GM12878 (cell line): Measurements from ENCODE around the gene STX1B. TPM values are rescaled to one million over a fixed set of nuclear protein-coding genes. Genes with fewer than 3 reads are reported as not detected.

Source experiments
- E4F1 ChIP-seq: fragments of 450-650 bp; IDR thresholded peaks from 2 replicates; pipeline ENCODE4 v1.6.1; 2018; ENCODE audit warnings: borderline replicate concordance, mild to moderate bottlenecking; ENCODE audit not compliant: partially characterized antibody
- FOS ChIP-seq: IDR thresholded peaks from 3 replicates; pipeline ENCODE4 v1.6.1; 2011; ENCODE audit warnings: borderline replicate concordance; ENCODE audit not compliant: insufficient read length; ENCODE audit errors: extremely low read depth
- FOXK2 ChIP-seq: fragments of 450-650 bp; IDR thresholded peaks from 2 replicates; pipeline ENCODE4 v1.6.1; 2017; ENCODE audit warnings: mild to moderate bottlenecking, moderate library complexity
- HDGF ChIP-seq: fragments of 450-650 bp; IDR thresholded peaks from 2 replicates; pipeline ENCODE4 v1.6.1; 2016; ENCODE audit warnings: antibody characterized with exemption
- MTA3 ChIP-seq: IDR thresholded peaks from 2 replicates; pipeline ENCODE4 v1.6.1; 2012; ENCODE audit warnings: low read length, inconsistent platforms, borderline replicate concordance
- MXI1 ChIP-seq: fragments of 150-350 bp; IDR thresholded peaks from 2 replicates; pipeline ENCODE4 v1.6.1; 2011; ENCODE audit warnings: low read depth, mild to moderate bottlenecking, inconsistent platforms, low read length, improper control_type of control experiment
- NFXL1 ChIP-seq: fragments of 450-650 bp; IDR thresholded peaks from 2 replicates; pipeline ENCODE4 v1.6.1; 2017; ENCODE audit warnings: antibody characterized with exemption, mild to moderate bottlenecking, borderline replicate concordance
- PBX3 ChIP-seq: IDR thresholded peaks from 2 replicates; pipeline ENCODE4 v1.6.1; 2011; ENCODE audit warnings: mild to moderate bottlenecking, low read depth, low read length, moderate library complexity; ENCODE audit not compliant: insufficient replicate concordance
- POLR2AphosphoS5 ChIP-seq: IDR thresholded peaks from 2 replicates; pipeline ENCODE4 v1.6.1; 2011; ENCODE audit warnings: mild to moderate bottlenecking, low read length, inconsistent platforms
- YY1 ChIP-seq: IDR thresholded peaks from 2 replicates; pipeline ENCODE4 v1.6.1; 2011; ENCODE audit warnings: low read depth, mild to moderate bottlenecking, low read length
- ZBTB33 ChIP-seq: fragments of 450-650 bp; IDR thresholded peaks from 2 replicates; pipeline ENCODE4 v1.6.1; 2017; ENCODE audit warnings: mild to moderate bottlenecking
- ZBTB40 ChIP-seq: fragments of 450-650 bp; IDR thresholded peaks from 2 replicates; pipeline ENCODE4 v1.6.1; 2016; ENCODE audit warnings: mild to moderate bottlenecking, moderate library complexity, borderline replicate concordance
- ZNF274 ChIP-seq: IDR thresholded peaks from one replicate; pipeline ENCODE4 v1.8.0; 2011; ENCODE audit not compliant: insufficient read length, insufficient read depth
- ZNF687 ChIP-seq: fragments of 450-650 bp; IDR thresholded peaks from 2 replicates; pipeline ENCODE4 v1.6.1; 2017; ENCODE audit warnings: mild to moderate bottlenecking, moderate library complexity
- polyA plus RNA-seq, 11 experiments: library from polyadenylated mRNA; depleted of rRNA in 4 of 11; unstranded in 6 of 11; stranded (reverse) in 5 of 11; fragments of >200 nt; fragmentation: Nextera tagmentation in 4 of 11; fragmentation: Illumina TruSeq in 1 of 11; extraction: Ambion mirVana in 4 of 11; extraction: Trizol in 1 of 11; gene quantifications; 1 replicate in 1 of 11; 2 replicates in 10 of 11; pipeline versions ENCODE4 v1.2.1 to v1.2.3, GENCODE V29; 2011 to 2016; ENCODE audit warnings: inconsistent platforms in 2 of 11, missing spikeins in 2 of 11, low read depth in 1 of 11
- total RNA-seq, 4 experiments: library from RNA; depleted of rRNA in 3 of 4; stranded (reverse); fragments of >200 nt in 3 of 4; fragmentation: Illumina TruSeq in 1 of 4; extraction: Trizol in 1 of 4; gene quantifications; 2 replicates each; pipeline versions ENCODE4 v1.2.1 to v1.2.3, GENCODE V29; 2013 to 2021

The STX1B gene
- total and polyA plus RNA-seq, 10 of the 15 experiments (the other 5 are each of a cell fraction or from before 2014, with no cell fraction given), result 0.22 to 2.5 (median 1.1) TPM

GRCh38 chr16:30948667-30949649 is 61.5 kb downstream of the STX1B start, which contains the start of gene ORAI3 (continued):
- peak; percentile 64 for TF ChIP-seq ZNF687
- peak; percentile 75 for TF ChIP-seq POLR2AphosphoS5
- no peak for TF ChIP-seq FOXK2
- TF ChIP-seq ZNF274, result no peak
- no peak for TF ChIP-seq YY1
- no peak for TF ChIP-seq PBX3
- peak; percentile 56; the same call in 1 of the 2 replicates for TF ChIP-seq MTA3
- TF ChIP-seq E4F1, result no peak
- TF ChIP-seq HDGF, result no peak
- TF ChIP-seq FOS, result no peak
- TF ChIP-seq ZBTB33, result no peak
- TF ChIP-seq ZBTB40, result no peak
- no peak for TF ChIP-seq NFXL1
- TF ChIP-seq MXI1, result no peak; the same call in 1 of the 2 replicates
